HepG2 (cell line): Measurements from ENCODE around the gene TDRD6. TPM values are rescaled to one million over a fixed set of nuclear protein-coding genes. Genes with fewer than 3 reads are reported as not detected.

Experiments used
- ATF4 ChIP-seq, 2 experiments: fragments of 450-650 bp in 1 of 2; sonication (generic) in 1 of 2; formaldehyde crosslinking; IDR thresholded peaks; 2 replicates each; pipeline versions ENCODE4 v1.5.0 to v1.8.0; 2020 to 2022; ENCODE audit warnings: mild to moderate bottlenecking in 1 of 2, missing genetic modification reagents in 1 of 2
- BHLHE40 ChIP-seq: IDR thresholded peaks from 2 replicates; pipeline ENCODE4 v1.6.1; 2011; ENCODE audit warnings: low read length, improper control_type of control experiment
- CEBPB ChIP-seq: IDR thresholded peaks from 2 replicates; pipeline ENCODE4 v1.6.1; 2011; ENCODE audit warnings: low read depth, low read length, improper control_type of control experiment, borderline replicate concordance
- CEBPG ChIP-seq: IDR thresholded peaks from 2 replicates; pipeline ENCODE4 v1.6.1; 2016
- CHD2 ChIP-seq: IDR thresholded peaks from 2 replicates; pipeline ENCODE4 v1.6.1; 2011; ENCODE audit warnings: low read depth, low read length, improper control_type of control experiment
- CSRNP2 ChIP-seq: sonication (generic); formaldehyde crosslinking; conservative IDR thresholded peaks from 2 replicates; pipeline ENCODE4 v1.8.0; 2022; ENCODE audit warnings: low read depth, missing genetic modification reagents
- DPF2 ChIP-seq: sonication (generic); formaldehyde crosslinking; IDR thresholded peaks from 2 replicates; pipeline ENCODE4 v1.4.0; 2020; ENCODE audit warnings: mild to moderate bottlenecking, low read depth, missing genetic modification reagents, borderline replicate concordance
- ELF4 ChIP-seq: sonication (generic); formaldehyde crosslinking; IDR thresholded peaks from 2 replicates; pipeline ENCODE4 v1.5.0; 2020; ENCODE audit warnings: missing genetic modification reagents, mild to moderate bottlenecking, moderate library complexity, borderline replicate concordance
- FOXA3 ChIP-seq: IDR thresholded peaks from 2 replicates; pipeline ENCODE4 v1.6.1; 2016; ENCODE audit warnings: missing genetic modification reagents, missing compliant biosample characterization
- HOXA5 ChIP-seq: sonication (generic); formaldehyde crosslinking; IDR thresholded peaks from 2 replicates; pipeline ENCODE4 v1.4.0; 2020; ENCODE audit warnings: missing genetic modification reagents
- JUNB ChIP-seq: sonication (generic); formaldehyde crosslinking; IDR thresholded peaks from 2 replicates; pipeline ENCODE4 v1.8.0; 2022; ENCODE audit warnings: missing genetic modification reagents, mild to moderate bottlenecking, borderline replicate concordance
- PCBP2 ChIP-seq: fragments of 200-400 bp; formaldehyde crosslinking; optimal IDR thresholded peaks from 2 replicates; pipeline ENCODE3; 2018; ENCODE audit warnings: low read length, low read depth; ENCODE audit not compliant: poor library complexity, severe bottlenecking
- TBX3 ChIP-seq: fragments of 450-650 bp; IDR thresholded peaks from 2 replicates; pipeline ENCODE4 v1.6.1; 2017; ENCODE audit warnings: antibody characterized with exemption, mild to moderate bottlenecking, inconsistent platforms, borderline replicate concordance
- ZNF280D ChIP-seq: sonication (generic); formaldehyde crosslinking; IDR thresholded peaks from 2 replicates; pipeline ENCODE4 v1.5.1; 2020; ENCODE audit warnings: mild to moderate bottlenecking, missing genetic modification reagents
- ZNF550 ChIP-seq: sonication (generic); formaldehyde crosslinking; IDR thresholded peaks from 2 replicates; pipeline ENCODE4 v1.4.0; 2020; ENCODE audit warnings: mild to moderate bottlenecking, missing genetic modification reagents, borderline replicate concordance
- polyA plus RNA-seq, 8 experiments: library from polyadenylated mRNA; depleted of rRNA in 3 of 8; stranded (reverse) in 7 of 8; unstranded in 1 of 8; fragments of >200 nt; fragmentation: Illumina TruSeq in 4 of 8; extraction: Trizol in 4 of 8; gene quantifications; 2 replicates each; pipeline versions ENCODE4 v1.2.1 to v1.2.3, GENCODE V29; 2011 to 2016; ENCODE audit warnings: low read depth in 4 of 8, missing spikeins in 1 of 8, mixed read lengths in 1 of 8; ENCODE audit not compliant: insufficient read depth in 1 of 8
- total RNA-seq, 5 experiments: library from RNA; depleted of rRNA; stranded (reverse); fragments of >200 nt; fragmentation: Illumina TruSeq; extraction: Trizol; gene quantifications; 2 replicates each; pipeline ENCODE4 v1.2.3, GENCODE V29; 2016; ENCODE audit warnings: low read depth in 1 of 5
- TF ChIP-seq, protein P1 (sequence below): sonication (generic); formaldehyde crosslinking; IDR thresholded peaks from 2 replicates; pipeline ENCODE4 v1.9.0; 2022; ENCODE audit warnings: low read depth, missing genetic modification reagents
- TF ChIP-seq, protein P2 (sequence below): IDR thresholded peaks from 2 replicates; pipeline ENCODE4 v1.4.0; 2020; ENCODE audit warnings: mild to moderate bottlenecking, missing genetic modification reagents

TDRD6 gene
- total and polyA plus RNA-seq, 2 of the 13 experiments (the other 11 are each of a cell fraction or from before 2014, with no cell fraction given) = not detected

GRCh38 chr6:46648869-46649492 lies 38.7 kb upstream of the TDRD6 start (continued):
- TF ChIP-seq CSRNP2 (CRISPR knock-in tag) = no peak
- TF ChIP-seq CEBPB = peak; percentile 31; the same call in 1 of the 2 replicates
- TF ChIP-seq CHD2 = no peak
- peak in 1 of 2 experiments; percentile 82; a peak in 2 of 4 replicates for TF ChIP-seq ATF4 (CRISPR knock-in tag; IDR thresholded peaks at IDR 0.05)
- peak; percentile 64; the same call in 1 of the 2 replicates for TF ChIP-seq JUNB
- TF ChIP-seq PCBP2 = no peak
- peak; percentile 32; the same call in 1 of the 2 replicates for TF ChIP-seq BHLHE40
- TF ChIP-seq, protein P1, sequence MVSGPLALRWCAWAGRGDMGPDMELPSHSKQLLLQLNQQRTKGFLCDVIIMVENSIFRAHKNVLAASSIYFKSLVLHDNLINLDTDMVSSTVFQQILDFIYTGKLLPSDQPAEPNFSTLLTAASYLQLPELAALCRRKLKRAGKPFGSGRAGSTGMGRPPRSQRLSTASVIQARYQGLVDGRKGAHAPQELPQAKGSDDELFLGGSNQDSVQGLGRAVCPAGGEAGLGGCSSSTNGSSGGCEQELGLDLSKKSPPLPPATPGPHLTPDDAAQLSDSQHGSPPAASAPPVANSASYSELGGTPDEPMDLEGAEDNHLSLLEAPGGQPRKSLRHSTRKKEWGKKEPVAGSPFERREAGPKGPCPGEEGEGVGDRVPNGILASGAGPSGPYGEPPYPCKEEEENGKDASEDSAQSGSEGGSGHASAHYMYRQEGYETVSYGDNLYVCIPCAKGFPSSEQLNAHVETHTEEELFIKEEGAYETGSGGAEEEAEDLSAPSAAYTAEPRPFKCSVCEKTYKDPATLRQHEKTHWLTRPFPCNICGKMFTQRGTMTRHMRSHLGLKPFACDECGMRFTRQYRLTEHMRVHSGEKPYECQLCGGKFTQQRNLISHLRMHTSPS (CRISPR knock-in tag) = no peak
- peak; percentile 39; the same call in 1 of the 2 replicates for TF ChIP-seq FOXA3 (CRISPR knock-in tag)
- no peak for TF ChIP-seq TBX3
- TF ChIP-seq HOXA5 = no peak
- TF ChIP-seq DPF2 (CRISPR knock-in tag) = no peak
- TF ChIP-seq ZNF280D (CRISPR knock-in tag) = no peak
- 0 out of 2 replicates have a peak, but pooled peaks have one; percentile 8 for TF ChIP-seq CEBPG
- no peak for TF ChIP-seq ZNF550 (CRISPR knock-in tag)
- TF ChIP-seq ELF4 (CRISPR knock-in tag) = no peak
- TF ChIP-seq, protein P2, sequence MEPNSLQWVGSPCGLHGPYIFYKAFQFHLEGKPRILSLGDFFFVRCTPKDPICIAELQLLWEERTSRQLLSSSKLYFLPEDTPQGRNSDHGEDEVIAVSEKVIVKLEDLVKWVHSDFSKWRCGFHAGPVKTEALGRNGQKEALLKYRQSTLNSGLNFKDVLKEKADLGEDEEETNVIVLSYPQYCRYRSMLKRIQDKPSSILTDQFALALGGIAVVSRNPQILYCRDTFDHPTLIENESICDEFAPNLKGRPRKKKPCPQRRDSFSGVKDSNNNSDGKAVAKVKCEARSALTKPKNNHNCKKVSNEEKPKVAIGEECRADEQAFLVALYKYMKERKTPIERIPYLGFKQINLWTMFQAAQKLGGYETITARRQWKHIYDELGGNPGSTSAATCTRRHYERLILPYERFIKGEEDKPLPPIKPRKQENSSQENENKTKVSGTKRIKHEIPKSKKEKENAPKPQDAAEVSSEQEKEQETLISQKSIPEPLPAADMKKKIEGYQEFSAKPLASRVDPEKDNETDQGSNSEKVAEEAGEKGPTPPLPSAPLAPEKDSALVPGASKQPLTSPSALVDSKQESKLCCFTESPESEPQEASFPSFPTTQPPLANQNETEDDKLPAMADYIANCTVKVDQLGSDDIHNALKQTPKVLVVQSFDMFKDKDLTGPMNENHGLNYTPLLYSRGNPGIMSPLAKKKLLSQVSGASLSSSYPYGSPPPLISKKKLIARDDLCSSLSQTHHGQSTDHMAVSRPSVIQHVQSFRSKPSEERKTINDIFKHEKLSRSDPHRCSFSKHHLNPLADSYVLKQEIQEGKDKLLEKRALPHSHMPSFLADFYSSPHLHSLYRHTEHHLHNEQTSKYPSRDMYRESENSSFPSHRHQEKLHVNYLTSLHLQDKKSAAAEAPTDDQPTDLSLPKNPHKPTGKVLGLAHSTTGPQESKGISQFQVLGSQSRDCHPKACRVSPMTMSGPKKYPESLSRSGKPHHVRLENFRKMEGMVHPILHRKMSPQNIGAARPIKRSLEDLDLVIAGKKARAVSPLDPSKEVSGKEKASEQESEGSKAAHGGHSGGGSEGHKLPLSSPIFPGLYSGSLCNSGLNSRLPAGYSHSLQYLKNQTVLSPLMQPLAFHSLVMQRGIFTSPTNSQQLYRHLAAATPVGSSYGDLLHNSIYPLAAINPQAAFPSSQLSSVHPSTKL = peak; percentile 46; the same call in 1 of the 2 replicates
